HepG2 (cell line): ENCODE measurements around the gene CPLX1. TPM values are rescaled to one million over a fixed set of nuclear protein-coding genes. Genes with fewer than 3 reads are reported as not detected.
A peak's percentile ranks its signal among the peaks of the same experiment; 100 is the strongest.

ENCODE experiments used
- ATAC-seq: fragments of 200-7000 bp; cut with Tn5 transposase; 3 replicates; pipeline ENCODE4 v1.9.1; 2020; ENCODE audit warnings: mild to moderate bottlenecking, moderate library complexity
- BruUV-seq: library from RNA; stranded (reverse); fragments of 400-500 nt; replicated peaks from 2 replicates; lab custom pipeline; 2021; lab: Mats Ljungman, UMichigan
- CTCF ChIA-PET: fragments of 300-600 bp; formaldehyde crosslinking; extraction: SDS; loops from one replicate; lab custom pipeline; 2021; ENCODE audit warnings: low total read pairs, inconsistent platforms, low intra/inter-chr PET ratio; lab: Yijun Ruan, JAX
- POLR2A ChIA-PET: fragments of 350-600 bp; sonication (Branson Sonifier 250); formaldehyde crosslinking; loops from one replicate; lab custom pipeline; 2020; ENCODE audit warnings: antibody characterized with exemption, inconsistent platforms; lab: Yijun Ruan, JAX
- DNase-seq: peaks from one replicate; pipeline ENCODE4 v3.0.0-alpha.2; 2015; ENCODE audit warnings: low spot score
- FAIRE-seq: peaks from 3 replicates; lab custom pipeline; 2011; peaks lifted over from hg19 to GRCh38; lab: Jason Lieb, UNC
- H2AFZ ChIP-seq: one replicate; pipeline ENCODE4 v1.6.1; 2011; ENCODE audit warnings: low read length, inconsistent platforms
- H3K27ac ChIP-seq: fragments of 300-600 bp; 3 replicates; pipeline ENCODE4 v1.8.0; 2011; ENCODE audit warnings: mixed run types, mild to moderate bottlenecking, mixed read lengths, low read length, inconsistent platforms; ENCODE audit not compliant: insufficient read depth; ENCODE audit errors: extremely low read length
- H3K27me3 ChIP-seq, 2 experiments: fragments of 200-600 bp in 1 of 2; 2 replicates in 1 of 2; 3 replicates in 1 of 2; pipeline versions ENCODE4 v1.6.0 to v1.8.0; 2011; ENCODE audit warnings: low read length in 2 of 2, mild to moderate bottlenecking in 2 of 2, moderate library complexity in 2 of 2, inconsistent platforms in 1 of 2; ENCODE audit not compliant: insufficient read depth in 2 of 2, control insufficient read depth in 1 of 2
- H3K36me3 ChIP-seq, 2 experiments: fragments of 200-600 bp in 1 of 2; replicated peaks in 1 of 2; 2 replicates in 1 of 2; 3 replicates in 1 of 2; pipeline versions ENCODE4 v1.5.1 to v1.8.0; 2011; ENCODE audit warnings: low read length in 2 of 2, inconsistent platforms in 1 of 2; ENCODE audit not compliant: insufficient read depth in 2 of 2, control insufficient read depth in 1 of 2
- H3K4me1 ChIP-seq: 2 replicates; pipeline ENCODE4 v1.5.1; 2012; ENCODE audit warnings: low read length, inconsistent platforms; ENCODE audit not compliant: insufficient read depth
- H3K4me2 ChIP-seq: 2 replicates; pipeline ENCODE4 v1.6.0; 2011; ENCODE audit warnings: low read depth, low read length, inconsistent platforms
- H3K4me3 ChIP-seq, 3 experiments: fragments of 200-600 bp in 1 of 3; sonication (generic), shearing (Covaris generic) in 1 of 3; replicated peaks in 1 of 3; 2 replicates each; pipeline ENCODE4 v1.5.1; 2011 to 2016; ENCODE audit warnings: low read length in 3 of 3, inconsistent platforms in 2 of 3, low read depth in 2 of 3, mild to moderate bottlenecking in 2 of 3, control low read depth in 1 of 3, mixed read lengths in 1 of 3; ENCODE audit not compliant: insufficient read depth in 1 of 3
- H3K79me2 ChIP-seq: one replicate; pipeline ENCODE4 v1.6.1; 2011; ENCODE audit warnings: low read length, inconsistent platforms; ENCODE audit not compliant: insufficient read depth
- H3K9ac ChIP-seq: 2 replicates; pipeline ENCODE4 v1.6.0; 2011; ENCODE audit warnings: mild to moderate bottlenecking, low read depth, low read length, inconsistent platforms; ENCODE audit not compliant: insufficient read depth
- H3K9me3 ChIP-seq: 2 replicates; pipeline ENCODE4 v1.5.1; 2012; ENCODE audit warnings: mild to moderate bottlenecking, low read length
- H4K20me1 ChIP-seq: 2 replicates; pipeline ENCODE4 v1.6.0; 2011; ENCODE audit warnings: inconsistent platforms, mild to moderate bottlenecking, low read length, moderate library complexity; ENCODE audit not compliant: insufficient read depth
- ATF7 ChIP-seq, 2 experiments: fragments of 450-650 bp in 1 of 2; sonication (generic) in 1 of 2; formaldehyde crosslinking in 1 of 2; IDR thresholded peaks; 2 replicates each; pipeline versions ENCODE4 v1.4.0 to v1.6.1; 2016 to 2020; ENCODE audit warnings: antibody characterized with exemption in 1 of 2, mild to moderate bottlenecking in 1 of 2, missing genetic modification reagents in 1 of 2
- CHD2 ChIP-seq: IDR thresholded peaks from 2 replicates; pipeline ENCODE4 v1.6.1; 2011; ENCODE audit warnings: low read depth, low read length, improper control_type of control experiment
- HNRNPLL ChIP-seq: fragments of 200-400 bp; formaldehyde crosslinking; IDR thresholded peaks from 2 replicates; pipeline ENCODE4 v1.6.1; 2017; ENCODE audit warnings: mild to moderate bottlenecking, low read depth, low read length; ENCODE audit not compliant: poor library complexity, severe bottlenecking
- RBAK ChIP-seq: sonication (generic); formaldehyde crosslinking; IDR thresholded peaks from 2 replicates; pipeline ENCODE4 v1.5.1; 2020; ENCODE audit warnings: mild to moderate bottlenecking, missing genetic modification reagents
- RCOR2 ChIP-seq: IDR thresholded peaks from 2 replicates; pipeline ENCODE4 v1.6.1; 2016; ENCODE audit warnings: missing biosample characterization, missing genetic modification reagents
- ZNF430 ChIP-seq: sonication (generic); formaldehyde crosslinking; IDR thresholded peaks from 2 replicates; pipeline ENCODE4 v1.9.0; 2021; ENCODE audit warnings: mild to moderate bottlenecking, missing genetic modification reagents
- ZNF616 ChIP-seq: sonication (generic); formaldehyde crosslinking; IDR thresholded peaks from 2 replicates; pipeline ENCODE4 v1.5.0; 2020; ENCODE audit warnings: low read depth, mild to moderate bottlenecking, missing genetic modification reagents
- ZNF879 ChIP-seq: sonication (generic); formaldehyde crosslinking; IDR thresholded peaks from 2 replicates; pipeline ENCODE4 v1.8.1; 2023; ENCODE audit warnings: missing genetic modification reagents
- WGBS: methylation state at CpG from one replicate; pipeline ENCODE4 v1.1.6; 2017; ENCODE audit warnings: low lambda C conversion rate; 5-methylcytosine and 5-hydroxymethylcytosine counted together
- in situ Hi-C: cut with HindIII; loops from 2 replicates; pipeline ENCODE4 v1.10.0; 2017; ENCODE audit warnings: low pct_unique_long_range_greater_than_20kb; ENCODE audit not compliant: extremely low pct_ligation_motif_present
- intact Hi-C: fragments of 100-400 bp; cut with micrococcal nuclease; formaldehyde crosslinking; loops from one replicate; pipeline ENCODE4 v1.10.0; 2022; ENCODE audit not compliant: unreplicated experiment
- polyA plus RNA-seq, 8 experiments: library from polyadenylated mRNA; depleted of rRNA in 3 of 8; stranded (reverse) in 7 of 8; unstranded in 1 of 8; fragments of >200 nt; fragmentation: Illumina TruSeq in 4 of 8; extraction: Trizol in 4 of 8; gene quantifications; 2 replicates each; pipeline versions ENCODE4 v1.2.1 to v1.2.3, GENCODE V29; 2011 to 2016; ENCODE audit warnings: low read depth in 4 of 8, missing spikeins in 1 of 8, mixed read lengths in 1 of 8; ENCODE audit not compliant: insufficient read depth in 1 of 8
- total RNA-seq, 5 experiments: library from RNA; depleted of rRNA; stranded (reverse); fragments of >200 nt; fragmentation: Illumina TruSeq; extraction: Trizol; gene quantifications; 2 replicates each; pipeline ENCODE4 v1.2.3, GENCODE V29; 2016; ENCODE audit warnings: low read depth in 1 of 5
- TF ChIP-seq, protein P1 (sequence below): sonication (generic); formaldehyde crosslinking; IDR thresholded peaks from 2 replicates; pipeline ENCODE4 v1.5.1; 2020; ENCODE audit warnings: mild to moderate bottlenecking, missing genetic modification reagents, moderate library complexity
- TF ChIP-seq, protein P2 (sequence below): IDR thresholded peaks from 2 replicates; pipeline ENCODE4 v1.6.1; 2016; ENCODE audit warnings: missing compliant biosample characterization, missing genetic modification reagents, borderline replicate concordance
- TF ChIP-seq, protein P3 (sequence below): sonication (generic); formaldehyde crosslinking; IDR thresholded peaks from 2 replicates; pipeline ENCODE4 v1.4.0; 2020; ENCODE audit warnings: missing genetic modification reagents, mild to moderate bottlenecking, borderline replicate concordance
- TF ChIP-seq, protein P4 (sequence below): fragments of 450-650 bp; IDR thresholded peaks from 2 replicates; pipeline ENCODE4 v1.6.1; 2017

The CPLX1 gene
- total and polyA plus RNA-seq, 2 of the 13 experiments (the other 11 are each of a cell fraction or from before 2014, with no cell fraction given) = 0.18 TPM

DNA sequence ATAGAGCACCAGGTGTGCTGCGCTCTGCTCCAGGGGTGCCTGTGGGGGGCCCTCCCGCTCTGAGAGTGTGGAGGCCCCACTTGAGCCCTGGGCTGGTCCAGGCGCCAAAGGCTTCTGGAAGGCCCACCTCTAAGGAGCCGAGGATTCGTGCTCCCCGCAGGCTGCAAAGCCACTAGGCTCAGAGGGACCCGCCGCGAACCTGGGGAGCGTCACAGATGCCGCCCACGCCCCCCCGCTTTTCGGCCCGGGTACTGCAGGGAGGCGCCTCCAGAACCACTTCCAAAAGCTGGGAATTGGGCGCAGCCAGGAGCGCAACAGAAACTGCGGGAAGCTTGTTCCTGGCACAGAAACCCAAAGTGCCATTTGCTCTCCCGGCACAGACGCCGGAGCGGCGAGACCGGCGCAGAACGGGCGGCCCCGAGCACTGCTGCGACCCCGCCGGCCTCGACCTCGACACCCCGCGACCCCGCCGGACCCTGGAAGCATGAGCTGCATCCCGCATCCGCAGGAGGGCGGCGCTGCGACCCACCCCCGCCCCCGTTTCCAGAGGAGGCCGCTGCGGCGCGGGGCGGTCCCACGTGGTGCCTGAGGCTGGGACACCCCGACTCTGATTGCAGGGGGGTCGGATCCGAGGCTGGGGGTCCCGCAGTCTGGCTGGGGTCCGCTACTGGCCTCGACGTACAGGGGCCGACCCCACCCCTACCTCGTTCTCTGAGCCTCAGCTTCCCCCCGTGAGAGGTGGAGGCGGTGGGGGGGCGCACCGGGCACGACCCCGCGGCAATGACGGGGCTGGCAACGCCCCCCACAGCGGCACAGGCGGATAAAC, 30.8 kb downstream of the CPLX1 start:
- Histone ChIP-seq H3K79me2 (no peaks in the 10 kb centered on the region), H3K9me3 (no peaks in the 10 kb centered on the region), H3K36me3 (no peaks in the 10 kb centered on the region), H3K27me3 (peaks cover 20 to 67% of the 10 kb centered on the region in 2 experiments), H3K27ac (no peak overlapping the region), H3K4me3 (peak overlapping the region in 2 of 3 experiments; percentile 4 to 46; a peak in 2 of 6 replicates), H3K9ac (no peak overlapping the region), H3K4me2 (peak overlapping the region; percentile 42; the same call in 1 of the 2 replicates), H4K20me1 (no peaks in the 10 kb centered on the region), H2AFZ (no peak overlapping the region), H3K4me1 (peaks cover 14% of the 10 kb centered on the region; the same call in 1 of the 2 replicates)
- no peak for FAIRE-seq
- in situ Hi-C loops = no loop called here
- intact Hi-C loops = no loop called here
- POLR2A ChIA-PET = interaction anchor here (1.0 to 3.4 kb wide), 2 partner anchors 13 to 21 kb away, joined by 3 to 27 read pairs; no protein-coding TSS in a partner anchor
- no peak for ATAC-seq
- CTCF ChIA-PET = no interaction called here
- WGBS = no CpG with 5 or more reads among the region's 71 CpGs
- no peak for DNase-seq
- BruUV-seq = no TSS peak
- TF ChIP-seq ZNF430 (CRISPR knock-in tag) = 0 out of 2 replicates have a peak, but pooled peaks have one; percentile 19
- TF ChIP-seq, protein P1, sequence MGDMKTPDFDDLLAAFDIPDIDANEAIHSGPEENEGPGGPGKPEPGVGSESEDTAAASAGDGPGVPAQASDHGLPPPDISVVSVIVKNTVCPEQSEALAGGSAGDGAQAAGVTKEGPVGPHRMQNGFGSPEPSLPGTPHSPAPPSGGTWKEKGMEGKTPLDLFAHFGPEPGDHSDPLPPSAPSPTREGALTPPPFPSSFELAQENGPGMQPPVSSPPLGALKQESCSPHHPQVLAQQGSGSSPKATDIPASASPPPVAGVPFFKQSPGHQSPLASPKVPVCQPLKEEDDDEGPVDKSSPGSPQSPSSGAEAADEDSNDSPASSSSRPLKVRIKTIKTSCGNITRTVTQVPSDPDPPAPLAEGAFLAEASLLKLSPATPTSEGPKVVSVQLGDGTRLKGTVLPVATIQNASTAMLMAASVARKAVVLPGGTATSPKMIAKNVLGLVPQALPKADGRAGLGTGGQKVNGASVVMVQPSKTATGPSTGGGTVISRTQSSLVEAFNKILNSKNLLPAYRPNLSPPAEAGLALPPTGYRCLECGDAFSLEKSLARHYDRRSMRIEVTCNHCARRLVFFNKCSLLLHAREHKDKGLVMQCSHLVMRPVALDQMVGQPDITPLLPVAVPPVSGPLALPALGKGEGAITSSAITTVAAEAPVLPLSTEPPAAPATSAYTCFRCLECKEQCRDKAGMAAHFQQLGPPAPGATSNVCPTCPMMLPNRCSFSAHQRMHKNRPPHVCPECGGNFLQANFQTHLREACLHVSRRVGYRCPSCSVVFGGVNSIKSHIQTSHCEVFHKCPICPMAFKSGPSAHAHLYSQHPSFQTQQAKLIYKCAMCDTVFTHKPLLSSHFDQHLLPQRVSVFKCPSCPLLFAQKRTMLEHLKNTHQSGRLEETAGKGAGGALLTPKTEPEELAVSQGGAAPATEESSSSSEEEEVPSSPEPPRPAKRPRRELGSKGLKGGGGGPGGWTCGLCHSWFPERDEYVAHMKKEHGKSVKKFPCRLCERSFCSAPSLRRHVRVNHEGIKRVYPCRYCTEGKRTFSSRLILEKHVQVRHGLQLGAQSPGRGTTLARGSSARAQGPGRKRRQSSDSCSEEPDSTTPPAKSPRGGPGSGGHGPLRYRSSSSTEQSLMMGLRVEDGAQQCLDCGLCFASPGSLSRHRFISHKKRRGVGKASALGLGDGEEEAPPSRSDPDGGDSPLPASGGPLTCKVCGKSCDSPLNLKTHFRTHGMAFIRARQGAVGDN (CRISPR knock-in tag) = peak; percentile 46; the same call in 1 of the 2 replicates
- TF ChIP-seq HNRNPLL = peak; percentile 32
- TF ChIP-seq, protein P2, sequence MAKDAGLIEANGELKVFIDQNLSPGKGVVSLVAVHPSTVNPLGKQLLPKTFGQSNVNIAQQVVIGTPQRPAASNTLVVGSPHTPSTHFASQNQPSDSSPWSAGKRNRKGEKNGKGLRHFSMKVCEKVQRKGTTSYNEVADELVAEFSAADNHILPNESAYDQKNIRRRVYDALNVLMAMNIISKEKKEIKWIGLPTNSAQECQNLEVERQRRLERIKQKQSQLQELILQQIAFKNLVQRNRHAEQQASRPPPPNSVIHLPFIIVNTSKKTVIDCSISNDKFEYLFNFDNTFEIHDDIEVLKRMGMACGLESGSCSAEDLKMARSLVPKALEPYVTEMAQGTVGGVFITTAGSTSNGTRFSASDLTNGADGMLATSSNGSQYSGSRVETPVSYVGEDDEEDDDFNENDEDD (CRISPR knock-in tag) = no peak
- TF ChIP-seq RCOR2 (CRISPR knock-in tag) = no peak
- no peak for TF ChIP-seq CHD2
- TF ChIP-seq, protein P3, sequence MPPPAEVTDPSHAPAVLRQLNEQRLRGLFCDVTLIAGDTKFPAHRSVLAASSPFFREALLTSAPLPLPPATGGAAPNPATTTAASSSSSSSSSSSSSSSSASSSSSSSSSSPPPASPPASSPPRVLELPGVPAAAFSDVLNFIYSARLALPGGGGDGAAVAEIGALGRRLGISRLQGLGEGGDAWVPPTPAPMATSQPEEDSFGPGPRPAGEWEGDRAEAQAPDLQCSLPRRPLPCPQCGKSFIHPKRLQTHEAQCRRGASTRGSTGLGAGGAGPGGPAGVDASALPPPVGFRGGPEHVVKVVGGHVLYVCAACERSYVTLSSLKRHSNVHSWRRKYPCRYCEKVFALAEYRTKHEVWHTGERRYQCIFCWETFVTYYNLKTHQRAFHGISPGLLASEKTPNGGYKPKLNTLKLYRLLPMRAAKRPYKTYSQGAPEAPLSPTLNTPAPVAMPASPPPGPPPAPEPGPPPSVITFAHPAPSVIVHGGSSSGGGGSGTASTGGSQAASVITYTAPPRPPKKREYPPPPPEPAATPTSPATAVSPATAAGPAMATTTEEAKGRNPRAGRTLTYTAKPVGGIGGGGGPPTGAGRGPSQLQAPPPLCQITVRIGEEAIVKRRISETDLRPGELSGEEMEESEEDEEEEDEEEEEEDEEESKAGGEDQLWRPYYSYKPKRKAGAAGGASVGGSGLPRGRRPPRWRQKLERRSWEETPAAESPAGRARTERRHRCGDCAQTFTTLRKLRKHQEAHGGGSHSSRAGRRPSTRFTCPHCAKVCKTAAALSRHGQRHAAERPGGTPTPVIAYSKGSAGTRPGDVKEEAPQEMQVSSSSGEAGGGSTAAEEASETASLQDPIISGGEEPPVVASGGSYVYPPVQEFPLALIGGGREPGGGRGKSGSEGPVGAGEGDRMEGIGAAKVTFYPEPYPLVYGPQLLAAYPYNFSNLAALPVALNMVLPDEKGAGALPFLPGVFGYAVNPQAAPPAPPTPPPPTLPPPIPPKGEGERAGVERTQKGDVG (CRISPR knock-in tag) = no peak
- TF ChIP-seq, protein P4, sequence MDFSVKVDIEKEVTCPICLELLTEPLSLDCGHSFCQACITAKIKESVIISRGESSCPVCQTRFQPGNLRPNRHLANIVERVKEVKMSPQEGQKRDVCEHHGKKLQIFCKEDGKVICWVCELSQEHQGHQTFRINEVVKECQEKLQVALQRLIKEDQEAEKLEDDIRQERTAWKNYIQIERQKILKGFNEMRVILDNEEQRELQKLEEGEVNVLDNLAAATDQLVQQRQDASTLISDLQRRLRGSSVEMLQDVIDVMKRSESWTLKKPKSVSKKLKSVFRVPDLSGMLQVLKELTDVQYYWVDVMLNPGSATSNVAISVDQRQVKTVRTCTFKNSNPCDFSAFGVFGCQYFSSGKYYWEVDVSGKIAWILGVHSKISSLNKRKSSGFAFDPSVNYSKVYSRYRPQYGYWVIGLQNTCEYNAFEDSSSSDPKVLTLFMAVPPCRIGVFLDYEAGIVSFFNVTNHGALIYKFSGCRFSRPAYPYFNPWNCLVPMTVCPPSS = no peak
- TF ChIP-seq RBAK (CRISPR knock-in tag) = no peak
- no peak for TF ChIP-seq ATF7 (IDR thresholded peaks at IDR 0.05)
- no peak for TF ChIP-seq ATF7 (CRISPR knock-in tag; IDR thresholded peaks at IDR 0.05)
- TF ChIP-seq ZNF616 (CRISPR knock-in tag) = no peak
- no peak for TF ChIP-seq ZNF879 (CRISPR knock-in tag)
